Upper lobe of right lung (tissue), 1 donor: ENCODE results near the gene LRMDA. TPM values are rescaled to one million over a fixed set of nuclear protein-coding genes. Genes with fewer than 3 reads are reported as not detected.
A peak's percentile ranks its signal among the peaks of the same experiment; 100 is the strongest.
"Not testable (repeated sequence)": the region's sequence is repeated elsewhere in the genome, so short reads cannot be mapped to it uniquely, and the experiment has no call there.

Experiments used
- ATAC-seq: fragments of 200-7000 bp; cut with Tn5 transposase; one replicate; pipeline ENCODE4 v1.9.1; 2020; ENCODE audit warnings: mild to moderate bottlenecking, moderate library complexity
- DNase-seq: peaks from one replicate; pipeline ENCODE4 v3.0.0-alpha.2; 2020
- H3K27ac ChIP-seq: fragments of 200-600 bp; one replicate; pipeline ENCODE4 v1.8.0; 2022
- H3K27me3 ChIP-seq: fragments of 200-600 bp; one replicate; pipeline ENCODE4 v1.8.0; 2022; ENCODE audit warnings: mild to moderate bottlenecking
- H3K36me3 ChIP-seq: fragments of 200-600 bp; one replicate; pipeline ENCODE4 v1.8.0; 2022
- H3K4me1 ChIP-seq: fragments of 200-600 bp; one replicate; pipeline ENCODE4 v1.8.0; 2022
- H3K4me3 ChIP-seq: fragments of 200-600 bp; one replicate; pipeline ENCODE4 v1.8.0; 2022; ENCODE audit warnings: mild to moderate bottlenecking
- H3K9me3 ChIP-seq: fragments of 200-600 bp; one replicate; pipeline ENCODE4 v1.8.0; 2022
- CTCF ChIP-seq: fragments of 200-600 bp; IDR thresholded peaks from one replicate; pipeline ENCODE4 v1.8.0; 2022; ENCODE audit warnings: antibody characterized with exemption
- intact Hi-C: fragments of 100-400 bp; cut with DNase I; formaldehyde crosslinking; loops from one replicate; pipeline ENCODE4 v1.11.0; 2022
- total RNA-seq: library from RNA; stranded (reverse); fragmentation: NEBNext Ultra II Directional; extraction: Animal tissue kit (Norgen Biotek cat#: 25700); gene quantifications from one replicate; pipeline ENCODE4 v1.2.1, GENCODE V29; 2021
- donor health status: DM: no; HTN: yes; CAD: no; lungs with severe emphysema.

Gene LRMDA
- total RNA-seq, 1 donor from 2014 or later, result 20.0 TPM

- Histone ChIP-seq H3K27me3 (no peaks in the 10 kb centered on the region), H3K9me3 (no peaks in the 10 kb centered on the region), H3K4me1 (peaks cover 11% of the 10 kb centered on the region), H3K27ac (no peak overlapping the region), H3K4me3 (no peak overlapping the region), H3K36me3 (no peaks in the 10 kb centered on the region)
- ATAC-seq (no peak), DNase-seq (no peak)
- intact Hi-C loops, result no loop called here
- no peak for TF ChIP-seq CTCF
Measured at GRCh38 chr10:75514830-75515229, 83.4 kb downstream of the LRMDA start.

DNA sequence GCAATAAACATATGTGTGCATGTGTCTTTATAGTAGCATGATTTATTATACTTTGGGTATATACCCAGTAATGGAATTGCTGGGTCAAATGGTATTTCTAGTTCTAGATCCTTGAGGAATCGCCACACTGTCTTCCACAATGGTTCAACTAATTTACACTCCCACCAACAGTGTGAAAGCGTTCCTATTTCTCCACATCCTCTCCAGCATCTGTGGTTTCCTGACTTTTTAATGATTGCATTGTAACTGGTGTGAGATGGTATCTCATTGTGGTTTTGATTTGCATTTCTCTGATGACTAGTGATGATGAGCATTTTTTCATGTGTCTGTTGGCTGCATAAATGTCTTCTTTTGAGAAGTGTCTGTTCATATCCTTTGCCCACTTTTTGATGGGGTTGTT is 84.7 kb downstream of the LRMDA start:
- H3K9me3 ChIP-seq, H3K27me3 ChIP-seq, ATAC-seq, H3K4me3 ChIP-seq, H3K27ac ChIP-seq, DNase-seq, intact Hi-C loops, H3K36me3 ChIP-seq: not testable (repeated sequence)
- peaks cover 11% of the 10 kb centered on the region for H3K4me1 ChIP-seq

DNA sequence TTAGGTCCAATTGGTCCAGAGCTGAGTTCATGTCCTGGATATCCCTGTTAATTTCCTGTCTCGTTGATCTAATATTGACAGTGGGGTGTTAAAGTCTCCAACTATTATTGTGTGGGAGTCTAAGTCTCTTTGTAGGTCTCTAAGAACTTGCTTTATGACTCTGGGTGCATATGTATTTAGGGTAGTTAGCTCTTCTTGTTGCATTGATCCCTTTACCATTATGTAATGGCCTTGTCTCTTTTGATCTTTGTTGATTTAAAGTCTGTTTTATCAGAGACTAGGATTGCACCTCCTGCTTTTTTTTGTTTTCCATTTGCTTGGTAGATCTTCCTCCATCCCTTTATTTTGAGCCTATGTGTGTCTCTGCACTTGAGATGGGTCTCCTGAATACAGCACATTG is 87.8 kb downstream of the LRMDA start:
- H3K27me3 ChIP-seq, H3K9me3 ChIP-seq, H3K36me3 ChIP-seq, H3K27ac ChIP-seq, H3K4me3 ChIP-seq, H3K4me1 ChIP-seq, intact Hi-C loops, ATAC-seq, DNase-seq: not testable (repeated sequence)

- intact Hi-C loops, H3K4me1 ChIP-seq, H3K27ac ChIP-seq, H3K36me3 ChIP-seq, H3K9me3 ChIP-seq, ATAC-seq, H3K27me3 ChIP-seq, H3K4me3 ChIP-seq: not testable (repeated sequence)
- peak; percentile 66 for DNase-seq
Measured at GRCh38 chr10:75521194-75521829, 89.9 kb downstream of the LRMDA start.

GRCh38 chr10:75525067-75525466 is 93.6 kb downstream of the LRMDA start:
- DNase-seq (no peak), ATAC-seq (no peak)
- H3K9me3 ChIP-seq, result no peaks in the 10 kb centered on the region
- intact Hi-C loops, result no loop called here
- TF ChIP-seq CTCF, result no peak
- no peak overlapping the region for H3K27ac ChIP-seq
- H3K4me3 ChIP-seq, result no peak overlapping the region
- H3K27me3 ChIP-seq, result no peaks in the 10 kb centered on the region
- H3K4me1 ChIP-seq, result no peaks in the 10 kb centered on the region
- H3K36me3 ChIP-seq, result no peaks in the 10 kb centered on the region

GRCh38 chr10:75525646-75526045 is 94.2 kb downstream of the LRMDA start:
- intact Hi-C loops, result no loop called here
- TF ChIP-seq CTCF, result no peak
- no peak overlapping the region for H3K4me3 ChIP-seq
- no peak overlapping the region for H3K27ac ChIP-seq
- ATAC-seq (no peak), DNase-seq (no peak)
- H3K9me3 ChIP-seq, result no peaks in the 10 kb centered on the region
- H3K36me3 ChIP-seq, result no peaks in the 10 kb centered on the region
- no peaks in the 10 kb centered on the region for H3K4me1 ChIP-seq
- no peaks in the 10 kb centered on the region for H3K27me3 ChIP-seq

- TF ChIP-seq CTCF, result no peak
- Histone ChIP-seq H3K9me3 (no peaks in the 10 kb centered on the region), H3K4me1 (no peaks in the 10 kb centered on the region), H3K36me3 (no peaks in the 10 kb centered on the region), H3K4me3 (no peak overlapping the region), H3K27ac (no peak overlapping the region), H3K27me3 (no peaks in the 10 kb centered on the region)
- intact Hi-C loops, result no loop called here
- no peak for ATAC-seq
- no peak for DNase-seq
Measured at GRCh38 chr10:75527542-75527941, 96.1 kb downstream of the LRMDA start.
